NOMO-1 (cell line): Measurements from ENCODE around the gene LMBR1.

ENCODE experiments used
- DNase-seq, 2 experiments: peaks; one replicate each; lab custom pipeline; 2025; ENCODE audit not compliant: unreplicated experiment in 2 of 2; lab: John Stamatoyannopoulos, UW

The LMBR1 gene

GRCh38 chr7:156764766-156765165, 128.2 kb downstream of the LMBR1 start:
- no peak for DNase-seq

- no peak for DNase-seq
These were observed 128.8 kb downstream of the LMBR1 start for GRCh38 chr7:156764016-156764669.

- DNase-seq, result no peak
These were observed 133.3 kb downstream of the LMBR1 start for GRCh38 chr7:156759579-156760202.

GRCh38 chr7:156759143-156759542, 133.8 kb downstream of the LMBR1 start:
- DNase-seq, result no peak

GRCh38 chr7:156754201-156754600, 138.8 kb downstream of the LMBR1 start:
- no peak for DNase-seq

- no peak for DNase-seq
These were observed 139.4 kb downstream of the LMBR1 start for GRCh38 chr7:156753630-156754029.

GRCh38 chr7:156753229-156753560, 139.8 kb downstream of the LMBR1 start:
- DNase-seq, result no peak

GRCh38 chr7:156752367-156753228, 140.4 kb downstream of the LMBR1 start:
- no peak for DNase-seq

GRCh38 chr7:156751319-156751718, 141.7 kb downstream of the LMBR1 start:
- DNase-seq, result no peak

- no peak for DNase-seq
These were observed 145.3 kb downstream of the LMBR1 start for GRCh38 chr7:156747718-156748117.

- no peak for DNase-seq
These were observed 146.1 kb downstream of the LMBR1 start for GRCh38 chr7:156746891-156747290.

GRCh38 chr7:156739596-156739995, 153.4 kb downstream of the LMBR1 start:
- DNase-seq, result no peak

- no peak for DNase-seq
These were observed 157.1 kb downstream of the LMBR1 start for GRCh38 chr7:156735851-156736250.

GRCh38 chr7:156733638-156734037, 159.3 kb downstream of the LMBR1 start:
- no peak for DNase-seq

- no peak for DNase-seq
These were observed 160.8 kb downstream of the LMBR1 start for GRCh38 chr7:156732091-156732625.

GRCh38 chr7:156731651-156732050, 161.3 kb downstream of the LMBR1 start:
- DNase-seq, result no peak

- DNase-seq, result no peak
These were observed 167.0 kb downstream of the LMBR1 start for GRCh38 chr7:156725936-156726335.

- no peak for DNase-seq
These were observed 167.9 kb downstream of the LMBR1 start for GRCh38 chr7:156725073-156725472.

- no peak for DNase-seq
These were observed 170.7 kb downstream of the LMBR1 start for GRCh38 chr7:156722043-156722826.

GRCh38 chr7:156703773-156704482, 189.1 kb downstream of the LMBR1 start:
- no peak for DNase-seq
